ENCODE data around the gene FETUB.

Gene FETUB

GRCh38 chr3:186639778-186640472, at the start of gene FETUB:
TSS of gene FETUB (plus strand) at chr3:186640399. CDS start at chr3:186640461, 62 bp downstream.
- no peak for DNase-seq

- no peak for DNase-seq
Observed at GRCh38 chr3:186590580-186591295, 49.5 kb upstream of the FETUB start.

- no peak for DNase-seq
Observed at GRCh38 chr3:186592682-186593081, 47.5 kb upstream of the FETUB start.

- DNase-seq = no peak
Observed at GRCh38 chr3:186593862-186594261, 46.3 kb upstream of the FETUB start.

- DNase-seq = no peak
Observed at GRCh38 chr3:186594591-186595113, 45.5 kb upstream of the FETUB start.

GRCh38 chr3:186596568-186597287, 43.5 kb upstream of the FETUB start:
- no peak for DNase-seq

- DNase-seq = no peak
Observed at GRCh38 chr3:186598108-186598784, 42.0 kb upstream of the FETUB start.

- no peak for DNase-seq
Observed at GRCh38 chr3:186598794-186599141, 41.4 kb upstream of the FETUB start.

GRCh38 chr3:186599142-186599784, 40.9 kb upstream of the FETUB start:
- DNase-seq = no peak

GRCh38 chr3:186599785-186600166, 40.4 kb upstream of the FETUB start:
- DNase-seq = no peak

- DNase-seq = no peak
Observed at GRCh38 chr3:186600896-186601295, 39.3 kb upstream of the FETUB start.

GRCh38 chr3:186603159-186603558, 37.0 kb upstream of the FETUB start:
- no peak for DNase-seq

GRCh38 chr3:186605078-186605477, 35.1 kb upstream of the FETUB start:
- no peak for DNase-seq

GRCh38 chr3:186605561-186606545, 34.3 kb upstream of the FETUB start:
- no peak for DNase-seq

- DNase-seq = no peak
Observed at GRCh38 chr3:186608624-186609215, 31.5 kb upstream of the FETUB start.

- DNase-seq = no peak
Observed at GRCh38 chr3:186609247-186609868, 30.8 kb upstream of the FETUB start.

- no peak for DNase-seq
Observed at GRCh38 chr3:186612065-186612464, 28.1 kb upstream of the FETUB start.

GRCh38 chr3:186612721-186613636, 27.2 kb upstream of the FETUB start, which contains the start of gene AHSG:
TSS of gene AHSG (plus strand) at chr3:186613060. CDS start at chr3:186613142, 82 bp downstream.
- DNase-seq = no peak

GRCh38 chr3:186613637-186614265, 26.4 kb upstream of the FETUB start:
- no peak for DNase-seq

Data from NCI-H748 treated with DMSO at 0.1 percent for 48 hours (cell line).